HepG2 (cell line): ENCODE results near the gene NFS1. TPM values are rescaled to one million over a fixed set of nuclear protein-coding genes. Genes with fewer than 3 reads are reported as not detected.
A peak's percentile ranks its signal among the peaks of the same experiment; 100 is the strongest.

ENCODE experiments used
- DPF2 ChIP-seq: sonication (generic); formaldehyde crosslinking; IDR thresholded peaks from 2 replicates; pipeline ENCODE4 v1.4.0; 2020; ENCODE audit warnings: mild to moderate bottlenecking, low read depth, missing genetic modification reagents, borderline replicate concordance
- HES4 ChIP-seq: sonication (generic); formaldehyde crosslinking; IDR thresholded peaks from 2 replicates; pipeline ENCODE4 v1.9.0; 2021; ENCODE audit warnings: mild to moderate bottlenecking, missing genetic modification reagents, borderline replicate concordance
- KLF15 ChIP-seq: sonication (generic); formaldehyde crosslinking; IDR thresholded peaks from 2 replicates; pipeline ENCODE4 v1.8.1; 2023; ENCODE audit warnings: borderline replicate concordance, mild to moderate bottlenecking, inconsistent platforms, missing genetic modification reagents, mixed read lengths
- MXD4 ChIP-seq: IDR thresholded peaks from 2 replicates; pipeline ENCODE4 v1.6.1; 2016; ENCODE audit warnings: mild to moderate bottlenecking, missing biosample characterization, missing genetic modification reagents
- NR1H2 ChIP-seq: sonication (generic); formaldehyde crosslinking; IDR thresholded peaks from 2 replicates; pipeline ENCODE4 v1.8.1; 2022; ENCODE audit warnings: low read depth, missing genetic modification reagents, borderline replicate concordance
- RERE ChIP-seq: IDR thresholded peaks from 2 replicates; pipeline ENCODE4 v1.6.1; 2016; ENCODE audit warnings: low read depth, missing genetic modification reagents, missing compliant biosample characterization
- SALL1 ChIP-seq: sonication (generic); formaldehyde crosslinking; IDR thresholded peaks from 2 replicates; pipeline ENCODE4 v1.8.0; 2022; ENCODE audit warnings: mild to moderate bottlenecking, missing genetic modification reagents
- SIN3A ChIP-seq: IDR thresholded peaks from 2 replicates; pipeline ENCODE4 v1.6.1; 2011; ENCODE audit warnings: low read depth, mild to moderate bottlenecking, control low read depth, low read length, borderline replicate concordance
- SKIL ChIP-seq: sonication (generic); formaldehyde crosslinking; IDR thresholded peaks from 2 replicates; pipeline ENCODE4 v1.8.0; 2022; ENCODE audit warnings: missing genetic modification reagents, mild to moderate bottlenecking, moderate library complexity, borderline replicate concordance
- ZBTB20 ChIP-seq: sonication (generic); formaldehyde crosslinking; IDR thresholded peaks from 2 replicates; pipeline ENCODE4 v1.8.1; 2023; ENCODE audit warnings: missing genetic modification reagents, low read depth, mild to moderate bottlenecking, borderline replicate concordance
- ZFY ChIP-seq: sonication (generic); formaldehyde crosslinking; IDR thresholded peaks from 2 replicates; pipeline ENCODE4 v1.4.0; 2020; ENCODE audit warnings: missing genetic modification reagents
- ZNF354B ChIP-seq: sonication (generic); formaldehyde crosslinking; IDR thresholded peaks from 2 replicates; pipeline ENCODE4 v1.8.0; 2022; ENCODE audit warnings: mild to moderate bottlenecking, missing genetic modification reagents
- ZNF543 ChIP-seq: sonication (generic); formaldehyde crosslinking; IDR thresholded peaks from 2 replicates; pipeline ENCODE4 v1.4.0; 2020; ENCODE audit warnings: mild to moderate bottlenecking, missing genetic modification reagents
- ZNF547 ChIP-seq: sonication (generic); formaldehyde crosslinking; IDR thresholded peaks from 2 replicates; pipeline ENCODE4 v1.5.1; 2020; ENCODE audit warnings: mild to moderate bottlenecking, missing genetic modification reagents
- ZNF567 ChIP-seq: sonication (generic); formaldehyde crosslinking; IDR thresholded peaks from 2 replicates; pipeline ENCODE4 v1.8.1; 2023; ENCODE audit warnings: mild to moderate bottlenecking, missing genetic modification reagents, borderline replicate concordance
- ZNF580 ChIP-seq: IDR thresholded peaks from 2 replicates; pipeline ENCODE4 v1.6.1; 2016; ENCODE audit warnings: low read depth, borderline replicate concordance
- ZNF766 ChIP-seq: sonication (generic); formaldehyde crosslinking; IDR thresholded peaks from 2 replicates; pipeline ENCODE4 v1.5.0; 2020; ENCODE audit warnings: missing genetic modification reagents, borderline replicate concordance
- ZNF776 ChIP-seq: sonication (generic); formaldehyde crosslinking; IDR thresholded peaks from 2 replicates; pipeline ENCODE4 v1.4.0; 2020; ENCODE audit warnings: mild to moderate bottlenecking, missing genetic modification reagents
- polyA plus RNA-seq, 8 experiments: library from polyadenylated mRNA; depleted of rRNA in 3 of 8; stranded (reverse) in 7 of 8; unstranded in 1 of 8; fragments of >200 nt; fragmentation: Illumina TruSeq in 4 of 8; extraction: Trizol in 4 of 8; gene quantifications; 2 replicates each; pipeline versions ENCODE4 v1.2.1 to v1.2.3, GENCODE V29; 2011 to 2016; ENCODE audit warnings: low read depth in 4 of 8, missing spikeins in 1 of 8, mixed read lengths in 1 of 8; ENCODE audit not compliant: insufficient read depth in 1 of 8
- total RNA-seq, 5 experiments: library from RNA; depleted of rRNA; stranded (reverse); fragments of >200 nt; fragmentation: Illumina TruSeq; extraction: Trizol; gene quantifications; 2 replicates each; pipeline ENCODE4 v1.2.3, GENCODE V29; 2016; ENCODE audit warnings: low read depth in 1 of 5

The NFS1 gene
- total and polyA plus RNA-seq, 2 of the 13 experiments (the other 11 are each of a cell fraction or from before 2014, with no cell fraction given): 65.9 to 88.1 TPM

- TF ChIP-seq KLF15 (CRISPR knock-in tag) (peak; percentile 47; the same call in 1 of the 2 replicates), ZNF354B (no peak), RERE (CRISPR knock-in tag) (no peak), ZNF567 (CRISPR knock-in tag) (no peak), DPF2 (CRISPR knock-in tag) (no peak), ZBTB20 (CRISPR knock-in tag) (no peak), SALL1 (CRISPR knock-in tag) (no peak), HES4 (no peak), ZFY (CRISPR knock-in tag) (no peak), ZNF766 (no peak), ZNF776 (CRISPR knock-in tag) (peak; percentile 20; the same call in 1 of the 2 replicates), ZNF580 (0 out of 2 replicates have a peak, but pooled peaks have one; percentile 37), NR1H2 (CRISPR knock-in tag) (no peak), ZNF547 (no peak), SKIL (CRISPR knock-in tag) (no peak), MXD4 (CRISPR knock-in tag) (no peak; the same call in 1 of the 2 replicates), ZNF543 (CRISPR knock-in tag) (no peak), SIN3A (no peak)
Measured at GRCh38 chr20:35663516-35664465, 35.4 kb downstream of the NFS1 start (continued).
